Type B pancreatic cell (in vitro differentiated cells): ENCODE data around the gene TULP4. TPM values are rescaled to one million over a fixed set of nuclear protein-coding genes. Genes with fewer than 3 reads are reported as not detected.

Experiments used
- DNase-seq: peaks from one replicate; pipeline ENCODE4 v3.0.0; 2021; ENCODE audit warnings: mixed read lengths; ENCODE audit not compliant: unreplicated experiment; ENCODE audit errors: extremely low spot score
- H3K27ac Mint-ChIP-seq: 2 replicates; pipeline ENCODE4 v1.8.0; 2021; ENCODE audit warnings: mild to moderate bottlenecking, mixed read lengths
- H3K27me3 Mint-ChIP-seq: 2 replicates; pipeline ENCODE4 v1.8.0; 2021; ENCODE audit warnings: mixed read lengths
- H3K36me3 Mint-ChIP-seq: 2 replicates; pipeline ENCODE4 v1.8.0; 2021; ENCODE audit warnings: mixed read lengths
- H3K4me1 Mint-ChIP-seq: one replicate; pipeline ENCODE4 v1.8.0; 2021; ENCODE audit warnings: mixed read lengths; ENCODE audit not compliant: unreplicated experiment
- H3K4me3 Mint-ChIP-seq: 2 replicates; pipeline ENCODE4 v1.8.0; 2021; ENCODE audit warnings: mild to moderate bottlenecking, mixed read lengths
- H3K9me3 Mint-ChIP-seq: 2 replicates; pipeline ENCODE4 v1.8.0; 2021; ENCODE audit warnings: mixed read lengths
- total RNA-seq: library from RNA; stranded (reverse); gene quantifications from 2 replicates; pipeline ENCODE4 v1.2.1, GENCODE V29; 2021; ENCODE audit warnings: low replicate concordance
- TF ChIP-seq, protein P1 (sequence below): fragments of 200-600 bp; sonication (generic); conservative IDR thresholded peaks from 2 replicates; pipeline ENCODE4 v1.5.0; 2021; ENCODE audit warnings: antibody characterized with exemption, mild to moderate bottlenecking

Gene TULP4
- total RNA-seq, 1 donor from 2014 or later, result 109 TPM

DNA sequence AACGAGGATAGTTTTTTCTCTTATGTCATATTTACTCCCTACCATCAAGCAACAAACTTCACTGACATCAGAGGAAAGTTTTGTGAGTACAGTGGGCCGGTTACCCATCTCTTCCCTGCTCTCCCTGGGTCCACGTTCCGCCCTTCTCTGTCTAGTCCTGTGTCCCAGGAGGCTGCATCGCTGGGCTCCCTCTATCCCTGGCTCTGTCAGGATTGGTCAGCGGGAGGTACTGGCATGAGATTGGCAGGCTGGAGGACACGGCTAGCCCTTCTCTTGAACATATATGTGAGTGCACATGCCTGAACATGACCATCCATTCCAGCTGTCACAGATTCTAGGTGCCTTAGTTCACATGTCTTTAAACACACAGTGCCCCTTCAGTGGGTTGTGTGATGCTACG is 217.4 kb downstream of the TULP4 start:
- Mint-ChIP-seq H3K27ac (no peak overlapping the region), H3K4me3 (no peak overlapping the region), H3K4me1 (no peaks in the 10 kb centered on the region), H3K36me3 (no peaks in the 10 kb centered on the region), H3K9me3 (peaks cover 14% of the 10 kb centered on the region), H3K27me3 (peaks cover 10% of the 10 kb centered on the region)
- peak; percentile 40 for DNase-seq
- TF ChIP-seq, protein P1, sequence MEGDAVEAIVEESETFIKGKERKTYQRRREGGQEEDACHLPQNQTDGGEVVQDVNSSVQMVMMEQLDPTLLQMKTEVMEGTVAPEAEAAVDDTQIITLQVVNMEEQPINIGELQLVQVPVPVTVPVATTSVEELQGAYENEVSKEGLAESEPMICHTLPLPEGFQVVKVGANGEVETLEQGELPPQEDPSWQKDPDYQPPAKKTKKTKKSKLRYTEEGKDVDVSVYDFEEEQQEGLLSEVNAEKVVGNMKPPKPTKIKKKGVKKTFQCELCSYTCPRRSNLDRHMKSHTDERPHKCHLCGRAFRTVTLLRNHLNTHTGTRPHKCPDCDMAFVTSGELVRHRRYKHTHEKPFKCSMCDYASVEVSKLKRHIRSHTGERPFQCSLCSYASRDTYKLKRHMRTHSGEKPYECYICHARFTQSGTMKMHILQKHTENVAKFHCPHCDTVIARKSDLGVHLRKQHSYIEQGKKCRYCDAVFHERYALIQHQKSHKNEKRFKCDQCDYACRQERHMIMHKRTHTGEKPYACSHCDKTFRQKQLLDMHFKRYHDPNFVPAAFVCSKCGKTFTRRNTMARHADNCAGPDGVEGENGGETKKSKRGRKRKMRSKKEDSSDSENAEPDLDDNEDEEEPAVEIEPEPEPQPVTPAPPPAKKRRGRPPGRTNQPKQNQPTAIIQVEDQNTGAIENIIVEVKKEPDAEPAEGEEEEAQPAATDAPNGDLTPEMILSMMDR, result no peak

DNA sequence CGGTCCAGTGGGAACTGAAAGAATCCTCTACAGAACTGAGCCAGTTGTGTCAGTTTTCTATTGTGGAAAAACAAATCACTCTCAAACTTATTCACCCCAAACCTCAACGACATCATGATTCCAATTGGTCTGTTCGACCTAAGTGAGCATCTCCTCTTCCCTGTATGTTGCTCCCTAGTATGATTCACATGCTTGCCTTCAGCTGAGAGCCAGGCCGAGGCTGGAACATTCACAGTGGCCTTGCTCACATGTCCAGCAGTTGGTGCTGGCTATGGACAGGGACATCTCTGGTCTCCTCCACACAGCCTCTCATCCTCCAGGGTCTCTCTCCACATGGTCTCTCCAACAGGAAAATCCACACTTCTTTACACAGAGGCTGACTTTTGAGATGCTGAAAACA is 219.3 kb downstream of the TULP4 start:
- H3K36me3 Mint-ChIP-seq, result no peaks in the 10 kb centered on the region
- peaks cover 5% of the 10 kb centered on the region for H3K9me3 Mint-ChIP-seq

DNA sequence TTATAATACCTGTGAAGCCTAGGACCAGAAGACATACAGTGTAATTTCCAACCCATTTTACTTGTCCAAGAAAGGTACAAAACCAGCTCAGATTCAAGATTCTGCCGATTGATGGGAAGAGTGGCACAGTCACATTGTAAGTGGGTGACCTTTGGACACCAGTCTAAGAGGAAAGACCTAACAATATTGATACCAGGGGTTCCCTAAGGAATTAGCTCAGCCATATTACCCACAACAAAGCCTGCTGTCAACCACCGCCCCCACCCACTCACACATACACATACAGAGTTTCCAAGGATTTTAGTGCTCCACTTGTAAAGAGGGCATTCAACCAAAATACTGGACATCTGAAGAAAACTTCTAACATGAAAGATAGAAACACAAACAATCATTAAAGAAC is 219.7 kb downstream of the TULP4 start:
- Mint-ChIP-seq H3K36me3 (no peaks in the 10 kb centered on the region), H3K27me3 (peaks cover 16% of the 10 kb centered on the region), H3K27ac (no peak overlapping the region), H3K4me1 (no peaks in the 10 kb centered on the region), H3K4me3 (no peak overlapping the region), H3K9me3 (peaks cover 1% of the 10 kb centered on the region)
- TF ChIP-seq, protein P1, result no peak
- DNase-seq, result no peak

More for the DNA sequence above, 219.3 kb downstream of the TULP4 start:
- Mint-ChIP-seq H3K4me3 (no peak overlapping the region), H3K27me3 (peaks cover 16% of the 10 kb centered on the region), H3K4me1 (no peaks in the 10 kb centered on the region), H3K27ac (no peak overlapping the region)
- TF ChIP-seq, protein P1, result no peak
- no peak for DNase-seq

DNA sequence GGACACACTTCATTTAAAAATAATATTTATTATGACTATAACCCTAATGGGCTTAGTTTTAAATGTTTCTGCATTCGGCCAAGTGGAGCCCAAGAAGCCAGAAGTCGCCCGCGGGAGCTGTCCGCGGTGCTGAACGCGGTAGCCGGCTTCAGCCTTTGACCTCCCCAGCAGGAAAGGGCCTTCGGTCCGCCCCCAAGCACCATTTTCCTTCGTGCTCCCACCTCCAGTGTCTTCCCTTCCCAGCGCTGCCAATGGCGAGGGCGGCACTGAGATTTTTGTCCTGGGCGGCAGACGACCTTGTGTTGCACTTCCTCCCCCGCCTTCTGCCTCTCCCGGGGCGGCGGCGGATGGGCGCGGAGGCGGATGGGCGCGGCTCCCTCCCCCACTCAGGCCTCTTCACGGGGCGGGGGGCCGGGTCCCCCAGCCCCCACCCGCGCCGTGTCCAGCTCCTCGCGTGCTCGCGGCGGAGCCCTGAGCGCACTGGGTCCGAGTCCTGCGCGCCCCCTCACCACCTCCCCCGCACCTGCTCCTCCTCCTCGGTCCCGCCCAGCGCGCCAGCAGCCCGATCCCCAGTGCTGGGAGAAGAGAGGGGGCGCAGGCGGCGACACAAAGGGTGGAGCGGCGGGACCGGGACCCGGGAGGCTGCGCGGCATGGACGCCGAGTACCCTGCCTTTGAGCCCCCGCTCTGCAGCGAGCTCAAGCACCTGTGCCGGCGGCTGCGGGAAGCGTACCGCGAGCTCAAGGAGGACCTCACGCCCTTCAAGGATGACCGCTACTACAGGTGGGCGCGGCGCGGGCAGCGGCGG is 224.0 kb downstream of the TULP4 start:
- H3K27ac Mint-ChIP-seq, result no peak overlapping the region
- H3K4me1 Mint-ChIP-seq, result no peaks in the 10 kb centered on the region

DNA sequence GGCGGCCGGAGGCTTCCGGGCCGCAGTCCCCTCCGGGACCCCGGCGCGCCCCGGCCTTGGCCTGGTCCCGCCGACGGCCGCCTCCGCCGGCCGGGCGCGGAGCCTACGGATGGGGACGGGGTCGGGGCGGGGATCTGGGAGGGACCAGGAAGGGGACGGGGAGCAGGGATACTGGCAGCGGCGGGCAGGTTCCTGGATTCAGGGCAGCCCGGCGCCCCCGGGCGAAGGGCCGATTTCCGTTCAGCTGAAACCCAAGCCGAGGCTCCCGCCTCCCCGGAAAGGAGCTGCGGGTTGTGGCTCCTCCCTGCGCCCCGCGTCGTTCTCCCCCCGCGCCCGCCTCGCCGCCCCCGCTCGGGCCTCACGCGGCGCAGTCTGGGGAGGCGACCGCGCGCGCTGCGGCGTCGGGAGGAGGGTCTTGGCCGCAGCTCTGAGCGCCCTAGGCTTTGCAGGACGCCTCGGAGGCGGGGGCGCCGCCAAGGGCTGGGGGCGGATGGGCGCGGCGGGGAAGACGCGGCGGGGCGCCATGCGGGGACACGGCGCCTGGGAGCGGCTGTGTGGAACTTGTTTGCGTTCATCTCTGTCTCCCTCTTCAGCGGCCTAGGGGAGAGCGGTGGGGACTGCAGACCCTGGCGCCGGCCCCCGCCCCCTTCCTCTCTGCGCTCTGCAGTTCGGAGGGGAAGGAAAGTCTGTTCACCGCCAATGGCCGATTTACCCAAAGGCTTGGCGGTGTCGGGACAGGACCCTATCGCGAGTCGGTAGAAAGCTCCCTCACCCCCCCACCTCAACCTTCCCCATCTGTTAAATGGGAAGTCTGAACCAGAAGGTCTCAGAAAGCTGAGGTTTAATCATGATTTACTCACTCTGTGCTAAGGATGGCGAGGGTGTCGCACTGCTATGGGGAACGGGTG is 224.9 kb downstream of the TULP4 start:
- Mint-ChIP-seq H3K4me1 (no peaks in the 10 kb centered on the region), H3K36me3 (no peaks in the 10 kb centered on the region), H3K27me3 (peaks cover 46% of the 10 kb centered on the region), H3K4me3 (peak overlapping the region; percentile 80), H3K9me3 (no peaks in the 10 kb centered on the region), H3K27ac (no peak overlapping the region)
- DNase-seq, result no peak
- TF ChIP-seq, protein P1, result peak; percentile 35

More for the DNA sequence above, 224.0 kb downstream of the TULP4 start:
- Mint-ChIP-seq H3K36me3 (no peaks in the 10 kb centered on the region), H3K4me3 (peak overlapping the region; percentile 79), H3K27me3 (peaks cover 43% of the 10 kb centered on the region), H3K9me3 (no peaks in the 10 kb centered on the region)
- TF ChIP-seq, protein P1, result no peak
- peak; percentile 83 for DNase-seq
